Measurements from ENCODE around the gene IL16.

The IL16 gene

GRCh38 chr15:81253846-81254245 is 57.2 kb downstream of the IL16 start:
- H3K27ac ChIP-seq (ENCODE audit: low read depth, low read length), result no peak overlapping the region

GRCh38 chr15:81254277-81254915 is 57.7 kb downstream of the IL16 start:
- Histone ChIP-seq H3K27me3 (ENCODE audit: control insufficient read depth in 1 of 2, insufficient read depth in 2 of 2, low read length in 2 of 2) (peaks cover 0 to 3% of the 10 kb centered on the region in 2 donors), H3K9ac (ENCODE audit: low read depth in 1 of 2, low read length in 2 of 2) (no peak overlapping the region), H3K4me1 (ENCODE audit: control insufficient read depth in 1 of 2, insufficient read depth in 2 of 2, low read length in 2 of 2) (no peaks in the 10 kb centered on the region), H3K27ac (ENCODE audit: low read depth, low read length) (no peak overlapping the region), H3K4me3 (ENCODE audit: low read depth in 1 of 2, low read length in 2 of 2) (no peak overlapping the region), H3K36me3 (ENCODE audit: control insufficient read depth in 1 of 2, insufficient read depth in 2 of 2, low read length in 2 of 2) (no peaks in the 10 kb centered on the region), H3K9me3 (ENCODE audit: control insufficient read depth in 1 of 2, low read length in 2 of 2) (no peaks in the 10 kb centered on the region)

More at GRCh38 chr15:81253846-81254245, 57.2 kb downstream of the IL16 start:
- Histone ChIP-seq H3K9ac (ENCODE audit: low read depth in 1 of 2, low read length in 2 of 2) (no peak overlapping the region), H3K36me3 (ENCODE audit: control insufficient read depth in 1 of 2, insufficient read depth in 2 of 2, low read length in 2 of 2) (no peaks in the 10 kb centered on the region), H3K4me1 (ENCODE audit: control insufficient read depth in 1 of 2, insufficient read depth in 2 of 2, low read length in 2 of 2) (no peaks in the 10 kb centered on the region), H3K27me3 (ENCODE audit: control insufficient read depth in 1 of 2, insufficient read depth in 2 of 2, low read length in 2 of 2) (peaks cover 0 to 3% of the 10 kb centered on the region in 2 donors), H3K4me3 (ENCODE audit: low read depth in 1 of 2, low read length in 2 of 2) (no peak overlapping the region), H3K9me3 (ENCODE audit: control insufficient read depth in 1 of 2, low read length in 2 of 2) (no peaks in the 10 kb centered on the region)

GRCh38 chr15:81254916-81255290 is 58.2 kb downstream of the IL16 start:
- Histone ChIP-seq H3K27me3 (ENCODE audit: control insufficient read depth in 1 of 2, insufficient read depth in 2 of 2, low read length in 2 of 2) (peaks cover 0 to 3% of the 10 kb centered on the region in 2 donors), H3K9ac (ENCODE audit: low read depth in 1 of 2, low read length in 2 of 2) (no peak overlapping the region), H3K4me1 (ENCODE audit: control insufficient read depth in 1 of 2, insufficient read depth in 2 of 2, low read length in 2 of 2) (no peaks in the 10 kb centered on the region), H3K36me3 (ENCODE audit: control insufficient read depth in 1 of 2, insufficient read depth in 2 of 2, low read length in 2 of 2) (no peaks in the 10 kb centered on the region), H3K9me3 (ENCODE audit: control insufficient read depth in 1 of 2, low read length in 2 of 2) (no peaks in the 10 kb centered on the region), H3K4me3 (ENCODE audit: low read depth in 1 of 2, low read length in 2 of 2) (no peak overlapping the region), H3K27ac (ENCODE audit: low read depth, low read length) (no peak overlapping the region)

GRCh38 chr15:81255315-81255957 is 58.8 kb downstream of the IL16 start:
- H3K4me3 ChIP-seq (ENCODE audit: low read depth in 1 of 2, low read length in 2 of 2), result no peak overlapping the region
- H3K36me3 ChIP-seq (ENCODE audit: control insufficient read depth in 1 of 2, insufficient read depth in 2 of 2, low read length in 2 of 2), result no peaks in the 10 kb centered on the region
- peaks cover 2 to 3% of the 10 kb centered on the region in 2 donors for H3K27me3 ChIP-seq (ENCODE audit: control insufficient read depth in 1 of 2, insufficient read depth in 2 of 2, low read length in 2 of 2)
- H3K4me1 ChIP-seq (ENCODE audit: control insufficient read depth in 1 of 2, insufficient read depth in 2 of 2, low read length in 2 of 2), result no peaks in the 10 kb centered on the region
- H3K9ac ChIP-seq (ENCODE audit: low read depth in 1 of 2, low read length in 2 of 2), result no peak overlapping the region
- H3K27ac ChIP-seq (ENCODE audit: low read depth, low read length), result no peak overlapping the region
- H3K9me3 ChIP-seq (ENCODE audit: control insufficient read depth in 1 of 2, low read length in 2 of 2), result no peaks in the 10 kb centered on the region

GRCh38 chr15:81255958-81256320 is 59.3 kb downstream of the IL16 start:
- Histone ChIP-seq H3K27ac (ENCODE audit: low read depth, low read length) (no peak overlapping the region), H3K4me3 (ENCODE audit: low read depth in 1 of 2, low read length in 2 of 2) (no peak overlapping the region), H3K9ac (ENCODE audit: low read depth in 1 of 2, low read length in 2 of 2) (no peak overlapping the region), H3K9me3 (ENCODE audit: control insufficient read depth in 1 of 2, low read length in 2 of 2) (no peaks in the 10 kb centered on the region), H3K4me1 (ENCODE audit: control insufficient read depth in 1 of 2, insufficient read depth in 2 of 2, low read length in 2 of 2) (no peaks in the 10 kb centered on the region), H3K36me3 (ENCODE audit: control insufficient read depth in 1 of 2, insufficient read depth in 2 of 2, low read length in 2 of 2) (no peaks in the 10 kb centered on the region), H3K27me3 (ENCODE audit: control insufficient read depth in 1 of 2, insufficient read depth in 2 of 2, low read length in 2 of 2) (peaks cover 3% of the 10 kb centered on the region in 2 donors)

GRCh38 chr15:81256916-81257315 is 60.2 kb downstream of the IL16 start:
- Histone ChIP-seq H3K4me1 (ENCODE audit: control insufficient read depth in 1 of 2, insufficient read depth in 2 of 2, low read length in 2 of 2) (no peaks in the 10 kb centered on the region), H3K27ac (ENCODE audit: low read depth, low read length) (no peak overlapping the region), H3K9me3 (ENCODE audit: control insufficient read depth in 1 of 2, low read length in 2 of 2) (no peaks in the 10 kb centered on the region), H3K9ac (ENCODE audit: low read depth in 1 of 2, low read length in 2 of 2) (no peak overlapping the region), H3K4me3 (ENCODE audit: low read depth in 1 of 2, low read length in 2 of 2) (no peak overlapping the region), H3K27me3 (ENCODE audit: control insufficient read depth in 1 of 2, insufficient read depth in 2 of 2, low read length in 2 of 2) (peaks cover 3% of the 10 kb centered on the region in 2 donors), H3K36me3 (ENCODE audit: control insufficient read depth in 1 of 2, insufficient read depth in 2 of 2, low read length in 2 of 2) (no peaks in the 10 kb centered on the region)

- Histone ChIP-seq H3K27ac (ENCODE audit: low read depth, low read length) (no peak overlapping the region), H3K27me3 (ENCODE audit: control insufficient read depth in 1 of 2, insufficient read depth in 2 of 2, low read length in 2 of 2) (peaks cover 3% of the 10 kb centered on the region in 2 donors), H3K4me3 (ENCODE audit: low read depth in 1 of 2, low read length in 2 of 2) (no peak overlapping the region), H3K9ac (ENCODE audit: low read depth in 1 of 2, low read length in 2 of 2) (no peak overlapping the region), H3K9me3 (ENCODE audit: control insufficient read depth in 1 of 2, low read length in 2 of 2) (no peaks in the 10 kb centered on the region), H3K36me3 (ENCODE audit: control insufficient read depth in 1 of 2, insufficient read depth in 2 of 2, low read length in 2 of 2) (no peaks in the 10 kb centered on the region), H3K4me1 (ENCODE audit: control insufficient read depth in 1 of 2, insufficient read depth in 2 of 2, low read length in 2 of 2) (no peaks in the 10 kb centered on the region)
Observed at GRCh38 chr15:81257435-81257834, 60.8 kb downstream of the IL16 start.

GRCh38 chr15:81258455-81258854 is 61.8 kb downstream of the IL16 start:
- no peak overlapping the region for H3K4me3 ChIP-seq (ENCODE audit: low read depth in 1 of 2, low read length in 2 of 2)
- peaks cover 3% of the 10 kb centered on the region in 2 donors for H3K27me3 ChIP-seq (ENCODE audit: control insufficient read depth in 1 of 2, insufficient read depth in 2 of 2, low read length in 2 of 2)
- H3K4me1 ChIP-seq (ENCODE audit: control insufficient read depth in 1 of 2, insufficient read depth in 2 of 2, low read length in 2 of 2), result no peaks in the 10 kb centered on the region
- no peaks in the 10 kb centered on the region for H3K9me3 ChIP-seq (ENCODE audit: control insufficient read depth in 1 of 2, low read length in 2 of 2)
- no peaks in the 10 kb centered on the region for H3K36me3 ChIP-seq (ENCODE audit: control insufficient read depth in 1 of 2, insufficient read depth in 2 of 2, low read length in 2 of 2)
- no peak overlapping the region for H3K27ac ChIP-seq (ENCODE audit: low read depth, low read length)
- no peak overlapping the region for H3K9ac ChIP-seq (ENCODE audit: low read depth in 1 of 2, low read length in 2 of 2)

- Histone ChIP-seq H3K27ac (ENCODE audit: low read depth, low read length) (no peak overlapping the region), H3K27me3 (ENCODE audit: control insufficient read depth in 1 of 2, insufficient read depth in 2 of 2, low read length in 2 of 2) (peaks cover 3 to 6% of the 10 kb centered on the region in 2 donors), H3K4me1 (ENCODE audit: control insufficient read depth in 1 of 2, insufficient read depth in 2 of 2, low read length in 2 of 2) (no peaks in the 10 kb centered on the region), H3K9me3 (ENCODE audit: control insufficient read depth in 1 of 2, low read length in 2 of 2) (no peaks in the 10 kb centered on the region), H3K9ac (ENCODE audit: low read depth in 1 of 2, low read length in 2 of 2) (no peak overlapping the region), H3K36me3 (ENCODE audit: control insufficient read depth in 1 of 2, insufficient read depth in 2 of 2, low read length in 2 of 2) (no peaks in the 10 kb centered on the region), H3K4me3 (ENCODE audit: low read depth in 1 of 2, low read length in 2 of 2) (no peak overlapping the region)
Observed at GRCh38 chr15:81259760-81260298, 63.1 kb downstream of the IL16 start.

- Histone ChIP-seq H3K4me3 (ENCODE audit: low read depth in 1 of 2, low read length in 2 of 2) (no peak overlapping the region), H3K9ac (ENCODE audit: low read depth in 1 of 2, low read length in 2 of 2) (no peak overlapping the region), H3K9me3 (ENCODE audit: control insufficient read depth in 1 of 2, low read length in 2 of 2) (no peaks in the 10 kb centered on the region), H3K4me1 (ENCODE audit: control insufficient read depth in 1 of 2, insufficient read depth in 2 of 2, low read length in 2 of 2) (peaks cover 10 to 13% of the 10 kb centered on the region in 2 donors), H3K27me3 (ENCODE audit: control insufficient read depth in 1 of 2, insufficient read depth in 2 of 2, low read length in 2 of 2) (peaks cover 6 to 10% of the 10 kb centered on the region in 2 donors), H3K27ac (ENCODE audit: low read depth, low read length) (no peak overlapping the region), H3K36me3 (ENCODE audit: control insufficient read depth in 1 of 2, insufficient read depth in 2 of 2, low read length in 2 of 2) (no peaks in the 10 kb centered on the region)
Observed at GRCh38 chr15:81261172-81261811, 64.6 kb downstream of the IL16 start.

All from duodenal mucosa (tissue), 2 donors.